ENCODE measurements around the gene CLDN3. TPM values are rescaled to one million over a fixed set of nuclear protein-coding genes. Genes with fewer than 3 reads are reported as not detected.

The CLDN3 gene
- total and polyA plus RNA-seq, 9 of the 15 experiments (the other 6 are each of a cell fraction or from before 2014, with no cell fraction given): 0.29 TPM; not detected in 8

- TF ChIP-seq KAT2B (IDR thresholded peaks at IDR 0.05; ENCODE audit: low read depth, low read length): no peak
- TF ChIP-seq KLF6 (CRISPR knock-in tag; IDR thresholded peaks at IDR 0.05; ENCODE audit: borderline replicate concordance): no peak
- TF ChIP-seq KDM5B (IDR thresholded peaks at IDR 0.05; ENCODE audit: insufficient replicate concordance, low read depth, low read length): no peak
- TF ChIP-seq ATF1 (CRISPR knock-in tag; IDR thresholded peaks at IDR 0.05): no peak
- no peak for TF ChIP-seq ATF1 (tag; IDR thresholded peaks at IDR 0.05)
- no peak for TF ChIP-seq CBX8 (IDR thresholded peaks at IDR 0.05; ENCODE audit: borderline replicate concordance, extremely low read depth, low read depth, low read length, poor library complexity, severe bottlenecking)
- no peak for TF ChIP-seq E4F1 (CRISPR knock-in tag; IDR thresholded peaks at IDR 0.05; ENCODE audit: borderline replicate concordance)
- TF ChIP-seq CHD4 (IDR thresholded peaks at IDR 0.05; ENCODE audit: insufficient read depth, insufficient replicate concordance, low read depth, low read length, poor library complexity, severe bottlenecking): no peak
- no peak for TF ChIP-seq NFYB (IDR thresholded peaks at IDR 0.05; ENCODE audit: extremely low read depth, insufficient read length)
- TF ChIP-seq ZNF507 (tag; conservative IDR thresholded peaks at IDR 0.05): no peak
- TF ChIP-seq HNRNPUL1 (IDR thresholded peaks at IDR 0.05; ENCODE audit: low read length): no peak
- no peak for TF ChIP-seq ZNF785 (CRISPR knock-in tag; IDR thresholded peaks at IDR 0.05)
Observed at GRCh38 chr7:73774923-73775322, 4.9 kb upstream of the CLDN3 start (continued).
